Cardiac muscle cell (in vitro differentiated cells and primary cell): Measurements from ENCODE around the gene KRT76. TPM values are rescaled to one million over a fixed set of nuclear protein-coding genes. Genes with fewer than 3 reads are reported as not detected.

Source experiments
- DNase-seq, 2 donors: peaks; one replicate each; pipeline versions ENCODE4 v3.0.0 to v3.0.0-alpha.2; 2010 to 2017; ENCODE audit warnings: low read depth in 1 of 2, low spot score in 1 of 2
- H3K27ac ChIP-seq: fragments of 200-600 bp; sonication (generic); 2 replicates; pipeline ENCODE4 v1.5.1; 2016
- H3K27me3 ChIP-seq: fragments of 200-600 bp; sonication (generic); 2 replicates; pipeline ENCODE4 v1.6.0; 2016; ENCODE audit warnings: control low read depth
- H3K36me3 ChIP-seq: fragments of 200-600 bp; sonication (generic); 2 replicates; pipeline ENCODE4 v1.5.1; 2016; ENCODE audit warnings: control low read depth
- H3K4me1 ChIP-seq: fragments of 200-600 bp; sonication (generic); 2 replicates; pipeline ENCODE4 v1.8.1; 2017; ENCODE audit warnings: low read depth, mild to moderate bottlenecking, mixed run types
- H3K4me3 ChIP-seq: fragments of 200-600 bp; sonication (generic); 2 replicates; pipeline ENCODE4 v1.5.1; 2016; ENCODE audit warnings: mild to moderate bottlenecking
- H3K9me3 ChIP-seq: fragments of 200-600 bp; sonication (generic); 2 replicates; pipeline ENCODE4 v1.5.1; 2017; ENCODE audit warnings: low read depth, mild to moderate bottlenecking, control low read depth
- polyA plus RNA-seq: library from polyadenylated mRNA; unstranded; fragments of >200 nt; fragmentation: Nextera tagmentation; extraction: Ambion mirVana; gene quantifications from 2 replicates; pipeline ENCODE4 v1.2.1, GENCODE V29; 2016
- total RNA-seq: library from RNA; depleted of rRNA; stranded (reverse); fragments of >200 nt; gene quantifications from 2 replicates; pipeline ENCODE4 v1.2.3, GENCODE V29; 2016
- TF ChIP-seq, protein P1 (sequence below): IDR thresholded peaks from 2 replicates; pipeline ENCODE4 v1.5.1; 2012; ENCODE audit warnings: low read depth, mild to moderate bottlenecking, low read length

The KRT76 gene
- total and polyA plus RNA-seq, 2 experiments from 2014 or later = not detected

DNA sequence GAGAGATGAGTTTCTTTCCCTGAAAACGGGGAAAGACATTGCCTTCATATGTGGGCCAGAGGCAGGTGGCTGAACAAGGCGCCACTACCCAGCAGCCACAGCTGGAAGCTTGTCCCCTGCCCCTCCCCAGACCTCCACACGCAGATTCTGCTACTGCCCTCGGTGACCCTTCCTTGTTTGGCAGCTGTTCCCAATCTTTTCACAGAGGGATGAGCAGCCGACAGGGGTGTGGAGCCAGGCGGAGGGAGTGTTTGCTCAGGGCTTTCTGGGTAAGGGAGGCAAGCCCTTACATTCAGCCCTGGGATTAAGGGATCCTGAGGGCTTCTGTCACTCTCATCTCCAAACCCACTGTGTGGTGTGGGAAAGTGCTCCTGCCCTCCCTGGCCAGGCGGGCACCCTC is 41.2 kb upstream of the KRT76 start:
- Histone ChIP-seq H3K27ac (no peak overlapping the region), H3K4me3 (no peak overlapping the region), H3K4me1 (no peaks in the 10 kb centered on the region), H3K27me3 (no peaks in the 10 kb centered on the region), H3K36me3 (no peaks in the 10 kb centered on the region), H3K9me3 (no peaks in the 10 kb centered on the region)
- TF ChIP-seq, protein P1, sequence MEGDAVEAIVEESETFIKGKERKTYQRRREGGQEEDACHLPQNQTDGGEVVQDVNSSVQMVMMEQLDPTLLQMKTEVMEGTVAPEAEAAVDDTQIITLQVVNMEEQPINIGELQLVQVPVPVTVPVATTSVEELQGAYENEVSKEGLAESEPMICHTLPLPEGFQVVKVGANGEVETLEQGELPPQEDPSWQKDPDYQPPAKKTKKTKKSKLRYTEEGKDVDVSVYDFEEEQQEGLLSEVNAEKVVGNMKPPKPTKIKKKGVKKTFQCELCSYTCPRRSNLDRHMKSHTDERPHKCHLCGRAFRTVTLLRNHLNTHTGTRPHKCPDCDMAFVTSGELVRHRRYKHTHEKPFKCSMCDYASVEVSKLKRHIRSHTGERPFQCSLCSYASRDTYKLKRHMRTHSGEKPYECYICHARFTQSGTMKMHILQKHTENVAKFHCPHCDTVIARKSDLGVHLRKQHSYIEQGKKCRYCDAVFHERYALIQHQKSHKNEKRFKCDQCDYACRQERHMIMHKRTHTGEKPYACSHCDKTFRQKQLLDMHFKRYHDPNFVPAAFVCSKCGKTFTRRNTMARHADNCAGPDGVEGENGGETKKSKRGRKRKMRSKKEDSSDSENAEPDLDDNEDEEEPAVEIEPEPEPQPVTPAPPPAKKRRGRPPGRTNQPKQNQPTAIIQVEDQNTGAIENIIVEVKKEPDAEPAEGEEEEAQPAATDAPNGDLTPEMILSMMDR = no peak
- DNase-seq = no peak

DNA sequence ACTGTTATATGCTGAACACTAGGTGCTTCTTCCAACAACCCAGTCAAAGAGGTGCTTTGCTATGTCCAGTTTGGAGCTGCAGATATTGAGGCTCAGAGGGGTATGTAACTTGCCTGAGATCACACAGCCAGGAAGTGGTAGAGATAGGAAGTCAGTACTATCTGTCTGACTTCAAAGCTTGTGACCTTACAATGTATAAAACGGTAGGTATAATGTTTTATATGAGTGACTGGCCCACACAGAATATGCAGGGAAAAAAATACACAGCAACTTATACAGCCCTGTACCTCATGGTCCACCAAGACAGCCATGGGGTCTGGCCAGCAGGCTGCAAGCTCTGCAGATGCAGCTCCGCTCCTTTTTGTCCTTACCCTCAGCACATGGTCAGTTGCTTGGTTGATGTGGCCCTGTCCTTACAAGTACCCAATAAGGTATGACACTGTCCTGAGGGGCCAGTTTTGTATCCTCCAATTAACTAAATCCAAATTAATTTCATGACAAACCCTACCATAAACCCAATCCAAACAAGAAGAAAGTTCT is 40.6 kb upstream of the KRT76 start:
- TF ChIP-seq, protein P1 = no peak
- no peaks in the 10 kb centered on the region for H3K27me3 ChIP-seq
- no peaks in the 10 kb centered on the region for H3K36me3 ChIP-seq
- DNase-seq = no peak
- H3K9me3 ChIP-seq = no peaks in the 10 kb centered on the region
- H3K4me3 ChIP-seq = no peak overlapping the region
- no peaks in the 10 kb centered on the region for H3K4me1 ChIP-seq
- H3K27ac ChIP-seq = no peak overlapping the region

DNA sequence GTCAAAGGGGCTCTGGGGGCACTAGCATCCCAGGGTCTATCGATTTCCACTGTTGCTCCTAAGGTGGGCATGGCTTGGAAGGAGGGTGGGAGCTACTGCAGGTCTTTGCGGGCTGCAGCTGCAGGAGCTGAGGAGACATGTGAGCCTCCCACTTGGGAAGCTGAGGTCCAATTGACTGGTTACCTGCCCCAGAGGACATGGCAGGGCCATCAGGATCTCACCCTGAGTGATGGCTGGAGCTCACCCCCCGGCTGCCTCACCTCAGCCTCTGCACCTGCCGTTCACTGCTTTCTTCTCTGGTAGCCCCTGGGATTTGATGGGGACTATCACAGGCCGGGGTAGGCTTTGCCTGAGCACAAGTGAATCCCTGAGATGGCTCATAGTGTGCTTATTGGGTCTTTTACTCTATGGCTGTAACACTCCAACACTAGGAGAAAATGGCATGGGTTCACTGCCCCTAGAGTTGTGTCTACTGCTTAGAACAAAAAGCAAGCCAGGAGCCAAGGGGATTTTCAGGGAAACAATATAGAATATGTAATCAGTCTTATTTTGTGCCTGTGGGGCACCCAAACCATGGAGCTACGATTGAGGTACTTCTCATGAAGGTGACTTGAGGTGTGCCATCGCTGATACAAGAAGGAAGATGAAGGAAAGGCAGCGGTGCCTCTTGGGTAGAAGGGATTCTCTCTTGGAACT is 40.0 kb upstream of the KRT76 start:
- TF ChIP-seq, protein P1 = no peak
- no peaks in the 10 kb centered on the region for H3K36me3 ChIP-seq
- no peaks in the 10 kb centered on the region for H3K4me1 ChIP-seq
- DNase-seq = no peak
- H3K9me3 ChIP-seq = no peaks in the 10 kb centered on the region
- no peak overlapping the region for H3K4me3 ChIP-seq
- H3K27ac ChIP-seq = no peak overlapping the region
- no peaks in the 10 kb centered on the region for H3K27me3 ChIP-seq

DNA sequence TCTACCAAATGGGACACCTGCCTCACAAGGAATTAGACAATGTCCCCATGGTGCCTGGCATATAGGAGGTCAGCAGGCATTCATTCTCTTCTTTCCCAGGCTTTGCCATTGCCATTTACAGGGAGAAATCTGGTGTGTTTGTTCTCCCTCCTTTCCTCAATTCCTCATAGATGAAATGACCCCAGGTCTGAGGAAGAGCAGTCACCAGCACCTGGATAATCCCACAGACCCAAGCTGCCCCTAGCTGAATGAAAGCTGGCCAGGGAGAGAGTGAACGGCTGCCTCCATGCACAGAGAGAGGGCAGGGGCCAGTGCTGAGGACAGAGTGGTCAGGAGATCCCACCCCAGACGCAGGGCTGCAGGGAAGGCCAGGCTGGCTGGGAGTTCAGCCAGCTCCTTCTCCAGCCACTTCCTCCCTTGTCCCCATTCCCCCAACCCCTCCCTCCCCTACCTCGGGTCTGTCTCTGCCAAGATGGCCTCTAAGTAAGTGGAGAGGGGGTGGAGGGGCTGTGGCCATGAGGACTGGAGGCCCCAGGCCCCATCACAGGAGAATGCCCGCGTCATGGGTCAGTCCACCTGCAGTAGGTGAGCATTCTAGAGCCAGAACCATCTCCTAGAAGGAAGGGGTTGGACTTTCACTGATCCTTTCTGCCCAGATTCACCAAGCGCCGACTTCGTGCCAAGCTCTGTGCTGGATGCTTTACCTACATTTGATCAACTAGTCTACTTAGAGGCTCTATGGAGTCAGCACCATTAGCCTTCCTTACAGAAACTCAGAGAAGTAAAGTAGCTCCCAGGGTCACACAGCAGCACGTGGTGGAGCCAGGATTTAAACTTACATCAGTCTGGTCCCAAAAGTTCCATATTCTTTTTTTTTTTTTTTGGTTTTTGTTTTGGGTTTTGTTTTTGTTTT is 38.8 kb upstream of the KRT76 start:
- Histone ChIP-seq H3K4me3 (no peak overlapping the region), H3K27me3 (no peaks in the 10 kb centered on the region), H3K4me1 (no peaks in the 10 kb centered on the region), H3K9me3 (no peaks in the 10 kb centered on the region), H3K27ac (no peak overlapping the region), H3K36me3 (no peaks in the 10 kb centered on the region)
- DNase-seq = no peak
- TF ChIP-seq, protein P1 = no peak

DNA sequence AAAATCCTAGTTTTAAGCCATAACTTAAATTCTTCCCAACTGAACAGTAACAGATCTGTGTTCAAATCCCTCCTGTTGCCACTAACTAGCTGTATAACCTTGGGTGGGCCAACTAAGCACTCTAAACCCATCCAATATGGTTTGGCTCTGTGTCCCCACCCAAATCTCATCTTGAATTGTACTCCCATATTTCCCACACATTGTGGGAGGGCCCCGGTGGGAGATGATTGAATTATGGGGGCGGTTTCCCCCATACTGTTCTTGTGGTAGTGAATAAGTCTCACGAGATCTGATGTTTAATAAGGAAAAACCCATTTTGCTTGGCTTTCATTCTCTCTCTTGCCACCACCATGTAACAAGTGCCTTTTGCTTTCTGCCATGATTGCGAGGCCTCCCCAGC is 38.0 kb upstream of the KRT76 start:
- TF ChIP-seq, protein P1 = no peak
- no peak overlapping the region for H3K27ac ChIP-seq
- no peak overlapping the region for H3K4me3 ChIP-seq
- no peaks in the 10 kb centered on the region for H3K9me3 ChIP-seq
- H3K4me1 ChIP-seq = no peaks in the 10 kb centered on the region
- no peak for DNase-seq
- no peaks in the 10 kb centered on the region for H3K27me3 ChIP-seq
- no peaks in the 10 kb centered on the region for H3K36me3 ChIP-seq
